HEK293 (cell line): ENCODE data around the gene SLC7A10.

Source experiments
- GLI2 ChIP-seq: fragments of 450-650 bp; formaldehyde crosslinking; IDR thresholded peaks from 2 replicates; pipeline ENCODE4; 2017; ENCODE audit warnings: missing biosample characterization, missing genetic modification characterization, low read depth, borderline replicate concordance
- GLIS1 ChIP-seq: fragments of 450-650 bp; formaldehyde crosslinking; IDR thresholded peaks from 2 replicates; pipeline ENCODE4 v1.5.1; 2016; ENCODE audit warnings: missing biosample characterization, missing genetic modification characterization
- INSM2 ChIP-seq: fragments of 450-650 bp; formaldehyde crosslinking; IDR thresholded peaks from 2 replicates; pipeline ENCODE4 v1.5.1; 2016; ENCODE audit warnings: missing biosample characterization, missing genetic modification characterization
- KLF8 ChIP-seq: fragments of 450-650 bp; formaldehyde crosslinking; IDR thresholded peaks from 2 replicates; pipeline ENCODE4 v1.5.1; 2016; ENCODE audit warnings: missing biosample characterization, missing genetic modification characterization
- SCRT2 ChIP-seq: fragments of 450-650 bp; formaldehyde crosslinking; IDR thresholded peaks from 2 replicates; pipeline ENCODE4 v1.5.1; 2016; ENCODE audit warnings: missing biosample characterization, missing genetic modification characterization
- TCF7L2 ChIP-seq: IDR thresholded peaks from 2 replicates; pipeline ENCODE4 v1.6.1; 2011; ENCODE audit warnings: low read depth, mild to moderate bottlenecking, inconsistent platforms, low read length, moderate library complexity, borderline replicate concordance
- ZNF121 ChIP-seq: fragments of 450-650 bp; formaldehyde crosslinking; IDR thresholded peaks from 2 replicates; pipeline ENCODE4 v1.5.1; 2016; ENCODE audit warnings: missing biosample characterization, missing genetic modification characterization
- ZNF132 ChIP-seq: fragments of 450-650 bp; formaldehyde crosslinking; IDR thresholded peaks from 2 replicates; pipeline ENCODE4 v1.5.1; 2017; ENCODE audit warnings: missing biosample characterization, missing genetic modification characterization, borderline replicate concordance
- ZNF23 ChIP-seq: fragments of 450-650 bp; formaldehyde crosslinking; IDR thresholded peaks from 2 replicates; pipeline ENCODE4 v1.5.1; 2016; ENCODE audit warnings: missing biosample characterization, missing genetic modification characterization, borderline replicate concordance
- ZNF266 ChIP-seq: fragments of 450-650 bp; formaldehyde crosslinking; IDR thresholded peaks from 2 replicates; pipeline ENCODE4 v1.5.1; 2016; ENCODE audit warnings: missing biosample characterization, missing genetic modification characterization, low read depth
- ZNF280D ChIP-seq: fragments of 450-650 bp; formaldehyde crosslinking; IDR thresholded peaks from 2 replicates; pipeline ENCODE4 v1.5.1; 2016; ENCODE audit warnings: missing biosample characterization, missing genetic modification characterization
- ZNF350 ChIP-seq: fragments of 450-650 bp; formaldehyde crosslinking; IDR thresholded peaks from 2 replicates; pipeline ENCODE4 v1.5.0; 2017; ENCODE audit warnings: missing biosample characterization, mild to moderate bottlenecking, missing genetic modification characterization
- ZNF362 ChIP-seq: fragments of 450-650 bp; formaldehyde crosslinking; IDR thresholded peaks from 2 replicates; pipeline ENCODE4 v1.5.1; 2016; ENCODE audit warnings: missing biosample characterization, missing genetic modification characterization
- ZNF398 ChIP-seq: fragments of 450-650 bp; formaldehyde crosslinking; IDR thresholded peaks from 2 replicates; pipeline ENCODE4 v1.5.1; 2017; ENCODE audit warnings: missing biosample characterization, missing genetic modification characterization
- ZNF404 ChIP-seq: fragments of 450-650 bp; formaldehyde crosslinking; IDR thresholded peaks from 2 replicates; pipeline ENCODE4 v1.5.1; 2017; ENCODE audit warnings: missing biosample characterization, missing genetic modification characterization
- ZNF518A ChIP-seq: fragments of 450-650 bp; formaldehyde crosslinking; conservative IDR thresholded peaks from 2 replicates; pipeline ENCODE4 v1.5.1; 2016; ENCODE audit warnings: low read depth, missing biosample characterization, missing genetic modification characterization
- ZNF521 ChIP-seq: fragments of 450-650 bp; formaldehyde crosslinking; IDR thresholded peaks from 2 replicates; pipeline ENCODE4 v1.5.1; 2017; ENCODE audit warnings: missing biosample characterization, mild to moderate bottlenecking, missing genetic modification characterization
- ZNF529 ChIP-seq: fragments of 450-650 bp; formaldehyde crosslinking; IDR thresholded peaks from 2 replicates; pipeline ENCODE4 v1.5.1; 2017; ENCODE audit warnings: missing genetic modification characterization, missing biosample characterization; ENCODE audit not compliant: insufficient replicate concordance
- ZNF596 ChIP-seq: fragments of 450-650 bp; IDR thresholded peaks from 2 replicates; pipeline ENCODE4 v1.5.0; 2018; ENCODE audit warnings: missing biosample characterization, mild to moderate bottlenecking, missing genetic modification characterization, moderate library complexity
- ZNF76 ChIP-seq: fragments of 450-650 bp; formaldehyde crosslinking; IDR thresholded peaks from 2 replicates; pipeline ENCODE4; 2016; ENCODE audit warnings: low read depth, missing biosample characterization, missing genetic modification characterization, borderline replicate concordance
- ZSCAN16 ChIP-seq: fragments of 450-650 bp; formaldehyde crosslinking; IDR thresholded peaks from 2 replicates; pipeline ENCODE4 v1.5.1; 2016; ENCODE audit warnings: missing biosample characterization, missing genetic modification characterization
- TF ChIP-seq, protein P1 (sequence below): fragments of 450-650 bp; formaldehyde crosslinking; IDR thresholded peaks from 2 replicates; pipeline ENCODE4 v1.5.1; 2016; ENCODE audit warnings: missing biosample characterization, missing genetic modification characterization
- TF ChIP-seq, protein P2 (sequence below): sonication (generic); formaldehyde crosslinking; IDR thresholded peaks from 2 replicates; pipeline ENCODE4 v1.8.1; 2022; ENCODE audit warnings: mild to moderate bottlenecking, moderate library complexity, missing genetic modification reagents

Gene SLC7A10

GRCh38 chr19:33235269-33235995 is 9.8 kb upstream of the SLC7A10 start (continued):
- TF ChIP-seq ZNF596 (tag by site-specific recombination) (no peak), ZNF350 (tag by site-specific recombination) (no peak), KLF8 (tag by site-specific recombination) (no peak), ZNF521 (no peak), SCRT2 (tag by site-specific recombination) (no peak), GLI2 (tag by site-specific recombination) (no peak), ZNF23 (tag by site-specific recombination) (no peak), ZNF121 (tag by site-specific recombination) (peak; percentile 77; the same call in 1 of the 2 replicates), ZNF280D (tag by site-specific recombination) (no peak), ZNF362 (tag by site-specific recombination) (no peak), ZSCAN16 (tag by site-specific recombination) (no peak), GLIS1 (peak; percentile 13; the same call in 1 of the 2 replicates), ZNF518A (tag by site-specific recombination) (no peak), ZNF529 (no peak), ZNF266 (tag by site-specific recombination) (no peak), ZNF76 (tag by site-specific recombination) (no peak), ZNF398 (tag by site-specific recombination) (no peak), INSM2 (tag by site-specific recombination) (no peak), ZNF132 (tag by site-specific recombination) (no peak), TCF7L2 (no peak), ZNF404 (tag by site-specific recombination) (no peak)
- TF ChIP-seq, protein P1, sequence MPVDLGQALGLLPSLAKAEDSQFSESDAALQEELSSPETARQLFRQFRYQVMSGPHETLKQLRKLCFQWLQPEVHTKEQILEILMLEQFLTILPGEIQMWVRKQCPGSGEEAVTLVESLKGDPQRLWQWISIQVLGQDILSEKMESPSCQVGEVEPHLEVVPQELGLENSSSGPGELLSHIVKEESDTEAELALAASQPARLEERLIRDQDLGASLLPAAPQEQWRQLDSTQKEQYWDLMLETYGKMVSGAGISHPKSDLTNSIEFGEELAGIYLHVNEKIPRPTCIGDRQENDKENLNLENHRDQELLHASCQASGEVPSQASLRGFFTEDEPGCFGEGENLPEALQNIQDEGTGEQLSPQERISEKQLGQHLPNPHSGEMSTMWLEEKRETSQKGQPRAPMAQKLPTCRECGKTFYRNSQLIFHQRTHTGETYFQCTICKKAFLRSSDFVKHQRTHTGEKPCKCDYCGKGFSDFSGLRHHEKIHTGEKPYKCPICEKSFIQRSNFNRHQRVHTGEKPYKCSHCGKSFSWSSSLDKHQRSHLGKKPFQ, result no peak
- TF ChIP-seq, protein P2, sequence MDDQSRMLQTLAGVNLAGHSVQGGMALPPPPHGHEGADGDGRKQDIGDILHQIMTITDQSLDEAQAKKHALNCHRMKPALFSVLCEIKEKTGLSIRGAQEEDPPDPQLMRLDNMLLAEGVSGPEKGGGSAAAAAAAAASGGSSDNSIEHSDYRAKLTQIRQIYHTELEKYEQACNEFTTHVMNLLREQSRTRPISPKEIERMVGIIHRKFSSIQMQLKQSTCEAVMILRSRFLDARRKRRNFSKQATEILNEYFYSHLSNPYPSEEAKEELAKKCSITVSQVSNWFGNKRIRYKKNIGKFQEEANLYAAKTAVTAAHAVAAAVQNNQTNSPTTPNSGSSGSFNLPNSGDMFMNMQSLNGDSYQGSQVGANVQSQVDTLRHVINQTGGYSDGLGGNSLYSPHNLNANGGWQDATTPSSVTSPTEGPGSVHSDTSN (CRISPR knock-in tag), result no peak
